Measurements from ENCODE around the gene MAPRE2.

GRCh38 chr18:35029770-35030169 lies 11.4 kb upstream of the MAPRE2 start:
- TF ChIP-seq CTCF (conservative IDR thresholded peaks at IDR 0.05; ENCODE audit: low read depth, low read length) (no peak), EZH2 (IDR thresholded peaks at IDR 0.05; ENCODE audit: borderline replicate concordance, low read depth, low read length, poor library complexity, severe bottlenecking) (no peak)
